T-helper 2 cell (primary cell): ENCODE measurements around the gene AP2B1.
A peak's percentile ranks its signal among the peaks of the same experiment; 100 is the strongest.
"Not testable (repeated sequence)": the region's sequence is repeated elsewhere in the genome, so short reads cannot be mapped to it uniquely, and the experiment has no call there.

ENCODE experiments used
- DNase-seq, 5 experiments: peaks; one replicate each; pipeline versions ENCODE4 v3.0.0 to v3.0.0-alpha.2; 2012 to 2022

Gene AP2B1

DNA sequence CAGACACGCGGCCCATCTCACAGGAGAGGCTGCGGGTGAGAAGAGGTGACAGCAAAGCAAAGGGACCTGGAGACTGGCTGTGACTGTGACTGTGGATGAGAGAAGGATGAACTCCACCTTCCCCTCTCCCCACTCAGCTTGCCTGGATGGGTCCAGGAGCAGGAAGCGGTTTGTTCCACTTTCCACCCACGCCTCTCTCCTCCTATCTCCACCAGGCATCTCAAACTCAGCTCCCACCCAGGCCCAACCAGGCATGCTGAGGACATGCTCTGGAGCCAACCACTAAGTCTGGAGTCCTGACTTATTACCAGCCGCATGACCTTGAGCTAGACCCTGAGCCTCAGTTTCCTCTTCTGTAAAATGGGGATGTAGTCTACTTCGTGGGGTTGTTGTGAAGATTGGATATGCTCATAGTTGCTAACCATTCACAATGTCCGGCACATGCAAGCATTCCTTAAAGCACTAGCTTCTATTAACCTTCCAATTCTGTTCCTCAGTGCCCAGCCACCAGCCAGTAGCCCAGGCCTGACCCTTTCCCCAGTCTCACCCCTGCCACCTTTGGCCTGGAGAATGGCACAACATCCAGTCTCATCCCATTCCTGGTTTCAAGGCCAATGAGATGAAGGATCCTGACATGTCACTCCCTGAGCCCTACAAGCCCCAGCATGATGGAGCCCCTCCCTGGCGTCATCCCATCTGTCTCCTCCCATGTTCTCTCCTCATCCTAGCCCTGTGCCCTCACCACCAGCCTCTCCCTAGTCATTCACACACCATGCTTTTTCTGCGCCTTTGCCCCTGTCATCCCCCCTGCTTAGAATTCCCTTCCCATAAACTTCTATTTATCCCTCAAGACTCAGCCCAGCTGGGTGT is 163.6 kb downstream of the AP2B1 start:
- DNase-seq: no peak

DNA sequence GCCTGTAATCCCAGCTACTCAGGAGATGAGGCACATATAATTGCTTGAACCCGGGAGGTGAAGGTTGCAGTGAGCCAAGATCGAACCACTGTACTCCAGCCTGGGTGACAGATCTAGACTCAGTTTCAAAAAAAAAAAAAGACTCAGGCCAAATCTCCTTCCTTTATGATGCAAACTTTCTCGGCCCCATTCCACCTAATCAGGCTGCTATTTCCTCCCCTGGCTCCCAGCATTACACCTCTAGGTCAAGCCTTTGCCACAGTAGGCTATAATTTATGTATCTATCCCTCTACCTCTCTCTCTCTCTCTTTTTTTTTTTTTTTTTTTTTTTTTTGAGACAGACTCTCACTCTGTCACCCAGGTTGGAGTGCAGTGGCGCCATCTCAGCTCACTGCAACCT is 164.4 kb downstream of the AP2B1 start:
- DNase-seq: not testable (repeated sequence)

DNA sequence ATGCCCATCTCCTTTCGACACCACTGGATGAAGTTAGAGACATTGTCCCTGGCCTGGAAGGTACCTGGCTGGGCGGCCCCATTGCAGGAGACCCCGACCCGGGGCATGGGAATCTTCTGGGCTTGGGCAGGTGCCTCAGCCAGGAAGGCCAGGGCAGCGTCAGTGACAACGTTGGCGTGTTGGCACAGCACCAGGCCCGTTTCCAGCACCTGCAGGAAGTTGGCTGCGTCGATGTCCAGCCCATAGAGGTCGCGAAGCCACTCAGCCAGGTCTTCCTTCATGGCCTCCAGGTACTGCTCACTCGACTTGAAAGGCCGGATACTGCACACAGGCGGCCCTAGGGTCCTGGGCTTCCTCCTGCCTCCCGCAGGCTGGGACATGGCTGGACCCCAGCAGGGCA is 165.3 kb downstream of the AP2B1 start:
- no peak for DNase-seq

DNA sequence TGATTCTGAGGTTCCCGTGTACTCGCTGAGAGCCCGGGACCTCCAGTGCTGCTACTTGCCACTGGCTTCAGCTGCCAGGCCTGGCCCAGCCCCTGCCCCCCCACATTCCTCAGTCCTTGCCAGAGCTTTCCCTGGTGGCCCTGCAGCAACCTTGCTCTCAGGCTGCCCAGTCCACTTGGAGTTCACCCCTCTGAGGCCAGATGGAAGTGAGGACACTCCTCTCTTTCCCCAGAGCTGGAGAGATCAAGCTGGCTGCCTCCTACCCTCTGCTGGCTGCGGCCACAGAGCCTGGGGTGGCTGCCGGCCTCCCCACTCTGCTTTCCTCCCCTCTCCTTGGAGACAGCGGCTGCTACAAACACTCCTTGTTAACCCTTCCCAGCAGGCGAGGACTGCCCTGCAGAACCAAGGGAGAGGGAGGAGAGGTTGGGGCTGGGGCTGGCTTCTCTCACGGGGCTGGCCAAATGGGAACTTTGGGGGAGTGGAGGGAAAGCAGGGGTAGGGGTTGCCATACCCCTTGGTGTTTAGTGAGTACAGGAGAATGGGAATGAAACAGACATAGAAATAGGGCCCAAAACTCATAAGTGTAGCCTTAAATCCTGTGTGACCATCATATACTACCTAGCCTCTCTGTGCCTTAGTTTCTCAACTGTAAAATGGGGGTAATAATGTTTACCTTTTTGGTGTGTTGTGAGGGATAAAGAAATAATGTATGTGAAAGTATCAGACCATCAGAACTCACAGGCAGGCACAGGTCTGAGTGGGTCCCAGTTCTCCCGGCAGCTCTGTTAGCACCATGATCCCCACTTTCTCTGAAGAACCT is 166.0 kb downstream of the AP2B1 start, which contains the start of gene GAS2L2:
TSS of gene GAS2L2 (minus strand) at position 295 of the 820 bp plus-strand sequence. CDS start 389 bp downstream, outside the sequence.
- DNase-seq: no peak

DNA sequence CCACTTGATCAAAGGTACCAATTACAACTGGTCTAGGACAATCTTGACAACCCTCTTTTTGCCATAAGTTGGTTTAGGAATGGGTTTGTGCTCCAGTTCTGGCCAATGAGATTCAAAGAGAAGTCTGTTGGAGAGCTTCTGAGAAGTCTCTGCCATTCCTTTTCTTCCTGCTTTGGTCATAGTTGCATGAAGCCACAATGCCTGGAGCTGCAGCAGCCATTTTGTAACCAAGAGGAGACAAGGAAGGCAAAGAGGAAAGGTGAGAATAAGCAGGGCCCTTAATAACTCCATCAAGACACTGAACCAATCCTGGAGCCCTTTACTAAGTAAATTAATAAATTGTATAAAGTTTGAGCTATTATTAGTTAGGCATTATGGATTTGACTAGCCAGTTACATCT is 170.1 kb downstream of the AP2B1 start:
- DNase-seq: no peak

DNA sequence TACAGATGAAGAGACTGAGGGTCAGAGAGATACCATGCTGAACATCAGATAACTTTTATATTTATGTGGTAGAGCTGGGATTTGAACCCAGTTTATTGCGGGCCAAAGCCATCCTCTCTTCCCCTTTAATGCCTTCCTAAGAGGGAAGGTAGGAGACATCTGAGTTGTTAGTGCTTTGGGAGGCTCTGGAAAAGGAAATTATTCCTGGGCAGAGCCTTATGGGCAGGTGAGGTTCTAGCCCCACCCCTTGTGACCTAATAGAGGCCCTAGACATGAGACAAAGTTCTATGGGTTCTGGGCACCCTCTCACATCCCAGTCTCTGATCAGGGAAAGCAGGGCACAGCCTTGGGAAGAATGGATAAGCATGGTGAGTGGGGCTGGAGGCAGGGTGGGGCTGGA is 173.5 kb downstream of the AP2B1 start, which contains the start of gene C17orf50:
TSS of gene C17orf50 (plus strand) at position 301 of the 400 bp plus-strand sequence. CDS start at position 356, 55 bp downstream.
- DNase-seq: no peak

DNA sequence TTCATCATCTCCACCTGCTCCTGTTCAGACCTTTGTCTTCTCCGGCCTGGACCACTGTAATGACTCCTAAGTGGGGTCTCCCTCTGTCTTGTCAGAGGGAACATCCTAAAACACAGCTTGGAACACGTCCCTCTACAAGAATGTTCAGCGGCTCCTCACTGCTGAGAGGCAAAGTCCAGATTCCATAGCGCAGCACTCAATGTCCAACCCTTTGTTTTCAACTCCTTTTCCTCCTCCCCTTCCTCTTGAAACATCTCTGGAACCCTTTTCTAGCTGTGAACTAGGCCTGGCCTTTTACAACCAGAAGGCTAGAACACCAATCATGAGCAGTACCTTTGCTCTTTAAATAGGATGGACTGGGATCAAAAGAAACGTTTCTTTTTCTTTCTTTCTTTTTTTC is 174.5 kb downstream of the AP2B1 start:
- DNase-seq: no peak

DNA sequence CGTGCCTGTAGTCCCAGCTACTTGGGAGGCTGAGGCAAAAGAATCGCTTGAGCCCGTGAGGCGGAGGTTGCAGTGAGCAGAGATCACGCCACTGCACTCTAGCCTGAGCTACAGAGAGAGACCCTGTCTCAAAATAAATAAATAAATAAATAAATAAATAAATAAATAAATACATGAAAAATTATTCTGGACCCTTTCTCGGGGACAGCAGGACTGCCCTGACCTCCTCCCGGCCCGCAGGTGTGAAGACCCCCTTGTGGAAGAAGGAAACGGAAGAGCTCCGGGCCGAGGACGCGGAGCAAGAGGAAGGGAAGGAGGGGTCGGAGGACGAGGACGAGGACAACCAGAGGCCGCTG is 176.6 kb downstream of the AP2B1 start:
- DNase-seq: no peak

DNA sequence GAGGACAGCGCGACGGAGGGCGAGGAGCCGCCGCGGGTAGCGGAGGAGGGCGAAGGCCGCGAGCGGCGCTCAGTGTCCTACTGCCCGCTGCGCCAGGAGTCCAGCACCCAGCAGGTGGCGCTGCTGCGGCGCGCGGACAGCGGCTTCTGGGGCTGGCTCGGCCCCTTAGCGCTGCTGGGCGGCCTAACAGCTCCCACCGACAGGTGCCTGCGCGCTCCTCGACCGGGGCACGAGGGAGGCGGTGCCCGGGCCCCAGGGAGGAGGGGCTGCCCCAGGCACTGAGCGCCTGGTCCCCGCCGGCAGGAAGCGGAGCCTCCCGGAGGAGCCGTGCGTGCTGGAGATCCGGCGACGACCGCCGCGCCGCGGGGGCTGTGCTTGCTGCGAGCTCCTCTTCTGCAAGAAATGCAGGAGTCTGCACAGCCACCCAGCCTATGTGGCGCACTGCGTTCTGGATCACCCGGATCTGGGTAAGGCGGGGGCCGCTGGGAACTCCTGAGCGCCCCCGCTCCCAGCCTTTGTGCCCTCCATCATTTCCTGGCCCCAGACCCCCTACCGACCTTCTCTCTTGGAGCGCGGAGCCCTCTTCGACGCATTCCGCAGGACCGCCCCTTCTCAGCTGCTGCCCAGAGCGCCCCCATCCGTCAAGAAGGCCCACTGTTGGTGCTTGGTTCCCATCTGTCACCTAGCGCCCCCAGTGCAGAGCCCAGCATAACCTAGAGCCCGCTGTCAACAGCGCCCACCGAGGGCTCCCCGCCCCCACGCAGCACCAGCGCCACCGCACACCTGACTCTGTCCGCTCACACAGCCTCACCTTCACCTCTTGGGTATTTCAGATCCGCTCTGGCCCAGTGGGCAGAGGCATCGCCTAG is 177.2 kb downstream of the AP2B1 start:
- peak; percentile 76 to 88 (median 80) for DNase-seq

DNA sequence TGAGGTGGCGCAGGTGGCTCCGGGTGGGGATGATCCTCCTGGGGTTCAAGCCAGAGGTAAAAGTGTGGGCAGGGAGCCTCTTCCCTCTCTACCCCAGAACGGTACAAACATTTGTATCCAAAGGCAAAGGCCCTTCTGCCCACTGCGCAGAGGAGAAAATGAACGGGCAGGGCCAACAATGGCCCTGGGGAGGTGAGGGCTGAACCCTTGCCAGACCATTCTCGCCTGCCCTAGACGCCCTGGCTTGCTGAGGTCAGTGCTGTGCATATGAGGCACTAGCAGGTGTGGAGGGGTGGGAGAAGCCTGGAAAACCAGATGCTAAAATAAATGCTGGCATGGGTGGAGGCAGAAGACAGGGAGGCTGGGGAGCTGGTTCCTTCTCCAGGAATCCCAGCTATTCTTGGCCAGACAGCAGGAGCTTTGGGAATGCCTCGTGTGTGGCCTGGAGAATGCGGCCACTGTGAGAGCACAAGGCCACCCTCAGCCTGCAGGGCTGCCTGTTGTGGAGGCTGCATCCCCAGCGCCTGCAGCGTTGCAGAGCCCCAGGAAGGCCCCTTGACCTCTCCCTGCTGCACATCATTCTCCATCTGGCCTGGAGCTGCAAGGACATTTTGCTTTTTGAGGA is 178.1 kb downstream of the AP2B1 start:
- DNase-seq: no peak

DNA sequence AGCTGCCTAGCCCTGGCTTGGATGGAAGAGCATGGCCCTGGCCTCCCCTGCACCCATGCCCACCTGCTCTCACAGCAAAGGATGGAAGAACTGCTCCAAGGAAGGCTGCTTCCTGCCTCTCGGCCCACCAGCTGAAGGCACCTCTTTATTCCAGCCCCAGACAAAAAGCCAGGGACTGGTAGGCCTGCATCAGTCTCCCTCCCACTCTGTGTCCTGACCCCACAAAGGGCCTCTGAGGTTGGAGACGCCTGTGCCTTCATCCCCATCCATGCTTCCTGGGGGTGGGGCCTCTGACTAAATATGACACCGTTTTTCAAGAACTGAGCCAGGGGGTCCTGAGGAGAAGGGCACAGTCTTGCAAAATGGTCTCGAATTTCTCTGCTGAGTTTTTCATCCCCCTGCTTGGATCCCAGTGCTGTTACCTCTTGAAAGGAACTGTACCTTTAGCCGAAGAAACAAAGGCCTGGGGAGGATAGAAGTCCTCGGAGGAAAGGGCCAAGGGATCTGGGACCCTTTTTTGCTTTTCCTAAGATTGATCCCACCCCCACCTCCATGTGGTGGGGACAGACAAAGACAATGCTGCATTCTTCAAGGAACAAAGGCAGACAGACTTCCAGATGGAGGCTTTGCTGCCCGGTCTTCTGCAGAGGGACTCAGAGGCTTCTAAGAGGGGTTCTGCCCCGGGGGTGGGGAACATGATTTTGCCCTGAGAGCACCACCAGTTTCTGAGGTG is 178.8 kb downstream of the AP2B1 start:
- DNase-seq: no peak

DNA sequence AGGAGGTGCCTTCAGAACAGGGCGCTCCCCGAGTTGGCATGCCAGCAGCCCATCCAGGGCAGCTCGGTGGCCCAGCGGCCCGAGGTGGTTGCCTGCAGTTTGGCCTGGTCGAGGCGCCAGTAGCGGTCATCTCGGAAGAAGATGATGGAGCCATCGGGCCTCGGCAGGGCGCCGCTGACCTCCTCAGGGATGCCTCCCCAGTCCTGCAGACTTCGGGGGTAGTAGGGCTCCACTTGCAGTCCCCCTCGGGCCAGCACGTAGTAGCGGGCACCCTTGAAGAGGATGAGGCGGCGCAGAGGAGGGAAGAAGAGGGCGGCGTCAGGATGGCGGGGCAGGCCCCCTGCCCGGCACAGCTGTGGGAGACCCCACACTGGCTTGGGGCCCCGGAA is 179.4 kb downstream of the AP2B1 start:
- DNase-seq: no peak

DNA sequence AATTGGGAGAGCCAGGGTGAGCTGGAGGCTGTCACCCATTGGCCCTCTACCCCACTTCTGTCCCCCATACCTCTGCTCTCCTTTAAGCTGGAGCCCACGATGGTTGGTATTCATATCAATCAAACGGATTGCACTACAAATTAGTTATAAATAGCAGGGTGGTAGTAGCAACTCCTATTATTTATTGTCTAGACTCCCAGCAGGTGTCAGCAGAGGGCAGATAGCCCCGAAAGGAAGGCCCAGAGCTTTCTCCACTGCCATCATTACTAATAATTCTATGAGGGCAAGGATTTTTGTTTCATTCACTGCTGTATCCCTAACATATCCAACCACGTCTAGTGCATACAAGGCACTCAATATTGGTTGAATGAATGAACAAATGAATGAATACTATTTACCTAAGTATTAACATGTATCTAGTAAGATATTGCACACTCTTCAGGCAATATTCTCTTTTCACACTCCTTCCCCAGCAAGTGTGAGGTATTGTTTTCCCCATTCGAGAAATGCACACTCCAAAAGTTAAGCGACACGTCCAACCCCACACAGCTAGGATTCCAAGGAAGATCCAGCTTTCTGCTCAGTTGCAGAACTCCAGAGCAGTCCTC is 179.9 kb downstream of the AP2B1 start:
- peak in 1 of 5 experiments; percentile 28 for DNase-seq

DNA sequence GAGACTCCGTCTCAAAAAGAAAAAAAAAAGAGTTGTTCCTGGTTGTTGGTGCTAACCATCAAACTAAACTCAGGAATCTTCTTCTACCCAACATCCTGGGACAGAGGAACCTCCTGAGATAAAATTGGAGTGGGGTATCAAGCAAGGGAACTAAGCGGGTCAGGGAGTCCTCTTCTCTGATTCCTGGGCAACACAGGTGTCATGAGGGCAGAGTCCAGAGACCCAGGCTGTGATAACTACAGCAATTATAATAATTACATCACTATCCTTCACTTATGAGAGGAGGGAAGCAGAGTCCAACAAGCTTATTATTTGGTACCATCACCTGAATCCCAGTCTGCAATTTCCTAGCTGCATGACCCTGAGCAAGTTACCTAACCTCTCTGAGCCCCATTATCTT is 181.7 kb downstream of the AP2B1 start:
- no peak for DNase-seq

DNA sequence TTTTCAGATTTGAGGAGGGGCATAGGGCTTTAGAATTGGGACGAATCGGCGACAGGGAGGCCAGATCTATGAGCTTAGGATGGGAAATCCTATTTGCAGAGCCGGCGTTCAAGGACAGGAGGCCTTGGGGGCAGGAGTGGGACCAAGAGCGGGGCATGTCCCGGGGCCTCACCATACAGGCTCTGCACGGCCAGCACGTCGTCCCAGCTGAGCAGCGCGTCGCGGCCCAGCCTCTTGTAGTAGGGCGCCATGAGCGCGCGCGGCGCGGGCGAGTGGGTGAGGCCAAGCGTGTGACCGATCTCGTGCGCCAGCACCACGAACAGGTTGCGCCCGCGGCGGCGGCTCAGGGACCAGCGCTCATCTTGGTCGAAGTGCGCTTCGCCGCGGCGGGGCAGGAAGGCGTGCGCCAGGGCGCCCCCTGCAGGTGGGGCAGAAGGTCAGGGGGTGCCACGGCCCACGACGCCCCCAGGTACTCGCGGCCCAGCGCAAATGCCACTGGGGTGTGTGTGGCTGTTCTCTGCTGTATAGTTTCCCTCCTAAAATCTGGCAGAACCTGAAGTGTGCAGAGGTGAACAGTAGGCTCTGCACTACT is 182.9 kb downstream of the AP2B1 start:
- DNase-seq: no peak

DNA sequence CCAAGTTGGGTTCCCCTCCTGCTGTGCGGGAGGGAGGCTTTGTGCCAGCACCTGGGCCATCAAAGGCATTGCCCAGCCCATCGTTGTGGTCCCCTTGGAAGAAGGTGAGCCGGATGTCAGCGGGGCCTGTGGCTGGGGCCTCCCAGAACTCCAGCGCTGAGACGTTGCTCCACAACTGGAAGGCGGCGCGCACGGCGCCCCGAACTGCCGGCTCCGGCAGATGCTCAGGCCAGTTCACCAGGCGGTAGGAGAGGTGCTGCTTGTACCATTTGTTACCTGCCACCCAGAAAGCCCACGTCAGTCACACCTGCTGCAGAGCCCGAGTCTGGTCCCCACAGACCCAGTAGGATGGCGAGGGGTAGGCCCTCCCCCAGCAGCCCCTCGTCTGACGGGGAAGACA is 186.0 kb downstream of the AP2B1 start:
- no peak for DNase-seq

DNA sequence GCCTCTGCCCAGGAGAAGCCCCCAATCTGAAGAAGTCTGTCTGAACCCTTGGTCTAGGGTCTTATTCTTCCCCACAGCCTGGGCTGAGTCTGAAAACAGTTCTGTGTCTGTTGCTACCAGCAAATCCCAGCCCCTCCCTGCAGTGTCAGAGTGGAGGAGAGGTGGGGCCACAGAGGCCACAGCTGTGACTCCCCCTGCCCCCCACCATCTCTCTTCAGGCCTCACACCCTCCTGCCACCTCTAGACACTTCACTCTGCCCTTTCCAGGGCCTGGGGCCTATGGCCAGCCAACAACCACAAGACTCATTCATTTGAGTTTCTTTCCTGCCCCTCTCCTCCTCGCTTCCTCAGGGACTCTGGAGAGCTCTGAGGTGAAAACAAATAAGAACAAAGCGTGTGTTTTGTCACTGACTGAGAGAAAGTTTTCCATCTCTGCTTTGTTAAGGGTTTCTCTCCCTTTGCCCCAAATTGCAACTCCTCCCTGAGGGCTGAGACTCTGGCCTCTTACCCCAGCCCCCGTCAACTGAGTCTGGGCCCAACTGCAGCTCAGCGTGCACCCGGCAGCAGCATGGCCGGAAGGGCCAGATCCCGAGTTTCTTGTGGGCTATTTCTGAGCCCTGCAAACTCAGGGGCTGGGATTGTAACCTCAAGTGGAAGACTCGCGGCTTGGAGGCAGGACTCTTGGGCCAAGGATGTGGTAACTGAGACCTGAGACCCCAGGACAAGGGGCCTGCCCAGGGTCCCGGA is 186.7 kb downstream of the AP2B1 start:
- DNase-seq: no peak

DNA sequence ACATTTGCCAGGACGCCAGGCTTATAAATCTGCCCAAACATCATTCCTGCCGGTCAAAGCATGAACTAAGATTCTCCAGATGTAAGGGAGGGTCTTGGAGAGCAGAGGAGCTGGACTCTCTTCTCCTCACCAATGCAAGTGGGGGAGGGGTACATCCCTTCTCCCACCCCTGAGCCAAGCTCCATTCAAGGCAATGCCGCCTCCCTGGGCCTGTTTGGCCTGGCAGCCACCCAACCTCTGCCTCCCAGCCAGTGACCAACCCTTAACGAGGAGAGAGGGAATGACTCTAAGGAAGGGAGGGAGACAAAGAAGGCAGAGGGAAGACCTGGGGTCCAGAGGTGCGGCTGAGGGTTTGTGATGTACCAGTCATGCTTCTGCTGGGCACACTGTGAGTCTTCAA is 187.4 kb downstream of the AP2B1 start:
- no peak for DNase-seq

DNA sequence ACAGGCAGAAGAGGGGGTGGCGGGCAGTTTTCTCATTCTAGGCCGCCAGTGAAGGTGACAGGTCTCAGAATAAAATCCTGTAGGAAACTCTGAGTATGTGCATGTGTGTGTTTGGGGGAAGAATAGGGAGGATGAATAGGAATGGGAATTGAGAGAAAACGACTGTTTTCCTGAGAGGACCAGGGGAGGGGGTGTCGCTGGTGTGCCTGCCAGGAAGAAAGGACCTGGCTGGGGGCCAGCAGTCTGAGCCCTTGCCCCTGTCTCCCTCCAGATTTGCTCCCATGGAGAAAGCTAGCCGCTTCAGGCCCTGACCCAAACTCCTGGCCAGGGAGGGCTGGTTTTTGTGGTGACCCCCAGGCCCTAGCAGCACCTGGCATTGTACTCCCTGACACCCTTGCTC is 187.9 kb downstream of the AP2B1 start:
- no peak for DNase-seq

DNA sequence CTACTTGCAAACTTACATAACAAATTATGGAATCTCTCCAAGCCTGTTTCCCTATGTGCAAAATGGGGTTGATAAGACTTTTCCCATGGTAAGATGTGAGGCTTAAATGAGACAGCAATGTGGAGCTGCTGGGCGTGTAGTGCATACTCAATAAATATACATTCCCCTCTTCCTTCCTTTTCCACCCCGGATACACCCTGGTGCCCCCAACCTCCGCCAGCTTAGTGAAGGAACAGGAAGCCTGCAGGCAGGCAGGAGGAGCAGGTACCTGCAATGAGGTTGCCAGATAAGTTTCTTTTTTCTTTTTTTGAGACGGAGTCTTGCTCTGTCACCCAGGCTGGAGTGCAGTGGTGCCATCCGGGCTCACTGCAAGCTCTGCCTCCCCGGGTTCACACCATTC is 188.5 kb downstream of the AP2B1 start:
- no peak for DNase-seq
